HG02642 (cell line): ENCODE results near the gene CHST11.

ENCODE experiments used
- ATAC-seq: cut with Tn5 transposase; IDR thresholded peaks from one replicate; pipeline ENCODE4 v1.9.1; 2021; ENCODE audit warnings: mild to moderate bottlenecking; ENCODE audit not compliant: unreplicated experiment, poor library complexity

The CHST11 gene

DNA sequence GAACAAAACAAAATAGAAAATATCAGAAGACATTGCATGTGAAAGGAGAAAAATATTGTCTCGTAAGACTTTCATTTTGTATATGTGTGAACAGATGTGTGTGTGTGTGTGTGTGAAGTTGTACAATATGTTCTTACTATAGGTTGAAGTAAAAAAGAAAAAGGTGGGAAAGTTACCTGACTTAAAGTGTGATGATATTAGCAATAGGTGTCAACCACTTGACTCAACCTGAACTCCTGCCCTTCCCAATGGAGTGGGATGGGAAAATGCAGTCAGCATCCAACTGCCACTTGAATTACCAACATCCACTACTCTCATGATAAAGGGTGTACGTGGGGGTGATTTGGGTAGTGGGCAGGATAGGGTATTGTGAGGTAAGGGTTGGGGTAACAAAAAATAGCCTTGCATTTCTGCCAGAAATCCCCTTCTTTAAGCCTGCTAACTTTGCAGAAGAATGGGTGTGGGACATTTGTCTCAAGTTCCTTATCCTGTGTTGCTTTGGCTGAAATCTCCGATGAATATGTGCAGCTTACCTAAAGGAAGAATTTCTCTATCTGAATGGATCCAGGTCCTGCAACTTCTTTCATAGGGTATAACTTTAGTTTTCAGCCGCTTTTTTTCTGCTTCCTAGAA, 181.6 kb downstream of the CHST11 start:
- ATAC-seq: no peak

DNA sequence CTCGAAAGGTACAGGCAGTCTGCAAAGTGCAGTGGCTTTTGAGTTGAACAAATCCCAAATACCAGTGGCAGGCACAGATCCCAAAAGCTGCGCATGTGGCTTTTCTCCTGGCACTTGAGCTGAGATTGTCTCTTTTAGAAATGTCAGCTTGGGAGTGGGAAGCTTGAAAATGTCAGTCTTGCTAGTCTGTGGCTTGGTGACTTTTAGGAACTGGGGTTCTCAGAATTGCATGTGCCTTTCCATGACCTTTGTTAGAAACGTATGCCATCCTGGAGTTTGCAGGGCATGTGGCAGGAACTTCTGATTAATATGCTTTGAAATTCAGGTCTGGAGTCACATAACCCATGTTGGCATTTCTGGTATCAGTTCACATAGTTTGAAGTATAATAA, 182.1 kb downstream of the CHST11 start:
- ATAC-seq: no peak

DNA sequence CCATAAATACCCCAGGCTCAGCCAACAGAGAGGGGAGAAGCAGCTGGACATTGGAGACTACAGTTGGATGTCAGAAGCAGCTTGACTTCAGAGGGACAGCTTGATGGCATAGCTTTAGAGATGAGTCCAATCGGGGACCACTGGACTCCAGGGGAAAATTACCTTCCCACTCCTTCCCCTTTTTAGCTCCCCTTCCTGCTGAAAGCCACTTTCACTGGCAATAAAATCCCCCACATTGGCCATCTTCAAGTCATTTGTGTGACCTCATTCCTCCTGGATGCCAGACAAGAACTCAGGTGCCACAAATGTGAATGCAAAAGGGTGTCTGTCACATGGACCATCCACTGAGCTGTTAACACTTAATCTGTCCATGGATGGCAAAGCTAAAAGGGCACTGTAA, 184.2 kb downstream of the CHST11 start:
- no peak for ATAC-seq

DNA sequence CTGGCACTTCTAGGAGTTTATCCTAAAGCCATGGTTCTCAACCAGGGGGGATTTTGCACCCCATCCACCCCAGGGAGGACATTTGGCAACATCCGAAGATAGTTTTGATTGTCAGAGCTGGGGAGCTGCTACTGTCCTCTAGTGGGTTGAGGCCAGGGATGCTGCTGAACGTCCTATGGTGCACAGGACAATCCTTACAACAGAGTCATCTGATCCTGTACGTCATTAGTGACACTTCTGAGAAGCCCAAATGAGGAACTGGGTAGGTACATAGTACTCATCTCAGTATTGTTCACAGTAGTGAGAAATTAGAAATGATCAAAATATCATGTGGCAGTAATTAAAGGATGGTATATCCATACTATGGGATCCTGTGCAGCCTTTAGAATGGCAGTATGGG, 185.1 kb downstream of the CHST11 start:
- ATAC-seq: peak; percentile 87

DNA sequence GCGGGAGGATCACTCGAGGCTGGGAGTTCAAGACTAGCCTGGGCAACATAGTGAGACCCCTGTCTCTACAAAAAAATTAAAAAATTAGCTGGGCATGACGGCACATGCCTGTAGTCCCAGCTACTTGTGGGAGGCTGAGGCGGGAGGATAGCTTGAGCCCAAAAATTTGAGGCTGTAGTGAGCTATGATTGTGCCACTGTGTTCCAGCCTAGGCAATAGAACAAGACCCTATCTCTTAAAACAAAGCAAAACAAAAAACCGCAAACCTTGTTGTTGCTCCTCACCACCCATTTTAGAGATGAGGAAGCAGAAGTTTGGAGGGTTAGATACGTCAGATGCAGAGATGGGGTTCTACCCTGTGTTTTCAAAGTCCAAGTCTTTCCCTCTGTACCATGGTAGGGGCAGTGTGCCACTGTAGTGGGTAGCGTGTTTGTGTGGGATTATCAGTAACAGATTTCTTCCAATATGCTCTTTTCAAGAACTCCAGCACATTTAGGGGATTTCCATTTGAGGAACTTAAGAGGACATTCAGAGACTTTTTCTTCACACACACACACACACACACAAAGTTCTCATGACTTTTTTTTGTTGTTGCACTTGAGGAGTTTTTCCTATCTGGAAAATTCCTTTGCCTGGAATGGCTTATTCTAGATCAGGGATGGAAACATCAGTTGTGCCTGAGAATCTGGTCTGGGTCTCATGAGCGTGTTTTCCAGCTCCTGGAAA, 186.5 kb downstream of the CHST11 start:
- ATAC-seq: no peak

DNA sequence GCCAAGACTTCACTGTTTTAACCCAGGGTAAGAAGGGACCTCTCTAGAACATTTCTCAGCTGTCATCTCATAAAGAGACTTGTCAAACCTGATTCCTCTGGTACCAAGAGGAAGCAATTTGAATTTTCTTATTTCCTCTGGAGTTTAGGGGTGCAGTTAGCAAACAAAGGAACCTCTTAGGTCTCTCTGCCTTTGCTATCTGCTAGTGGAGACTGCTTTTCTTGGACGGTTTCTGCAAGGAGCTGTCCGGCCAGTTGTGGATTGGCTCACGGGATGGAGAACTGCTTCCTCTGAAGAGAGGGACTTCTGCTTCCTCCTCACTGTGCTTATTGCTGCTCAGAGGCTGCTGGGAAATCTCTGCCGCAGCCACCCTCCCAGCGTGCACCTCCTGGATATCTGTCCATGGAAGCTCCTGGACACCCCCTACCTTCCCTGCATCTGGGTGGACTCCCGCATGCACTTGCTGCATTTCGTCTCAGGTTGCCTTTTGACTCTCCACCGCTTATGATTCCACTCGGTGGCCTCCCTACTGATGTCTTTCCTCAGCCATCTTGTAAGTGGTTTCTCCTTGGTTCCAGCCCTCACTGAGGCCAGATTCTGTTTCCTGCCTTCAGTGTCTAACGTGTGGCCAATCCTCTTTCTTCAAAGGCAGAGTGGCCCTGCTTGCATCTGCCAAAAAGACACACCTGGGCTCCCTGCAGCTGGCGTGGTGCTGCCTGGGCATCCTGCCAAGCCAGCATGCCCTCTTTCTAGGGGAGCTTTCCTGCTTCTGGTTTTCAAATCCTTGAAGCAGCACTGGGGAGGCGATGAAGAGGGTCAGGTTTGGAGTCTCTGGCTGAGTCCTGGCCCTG, 187.3 kb downstream of the CHST11 start:
- no peak for ATAC-seq

DNA sequence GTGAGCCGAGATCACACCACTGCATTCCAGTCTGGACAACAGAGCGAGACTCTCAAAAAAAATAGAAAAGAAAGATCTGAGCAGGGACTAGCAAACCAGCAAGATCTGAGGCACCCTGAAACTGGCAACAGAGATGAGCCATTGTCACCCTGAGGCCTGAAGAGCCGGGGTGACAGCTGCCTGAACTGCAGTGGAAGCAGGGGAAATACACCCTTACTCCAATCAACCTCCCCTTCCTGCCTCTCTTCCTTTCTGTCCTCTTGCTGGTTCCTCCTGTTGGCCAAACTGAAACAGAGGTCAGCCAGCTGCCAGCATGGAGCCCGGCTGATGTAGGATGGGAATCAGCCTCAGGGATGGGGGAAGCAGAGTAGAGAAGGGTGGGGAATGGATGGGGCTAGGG, 192.0 kb downstream of the CHST11 start:
- no peak for ATAC-seq

DNA sequence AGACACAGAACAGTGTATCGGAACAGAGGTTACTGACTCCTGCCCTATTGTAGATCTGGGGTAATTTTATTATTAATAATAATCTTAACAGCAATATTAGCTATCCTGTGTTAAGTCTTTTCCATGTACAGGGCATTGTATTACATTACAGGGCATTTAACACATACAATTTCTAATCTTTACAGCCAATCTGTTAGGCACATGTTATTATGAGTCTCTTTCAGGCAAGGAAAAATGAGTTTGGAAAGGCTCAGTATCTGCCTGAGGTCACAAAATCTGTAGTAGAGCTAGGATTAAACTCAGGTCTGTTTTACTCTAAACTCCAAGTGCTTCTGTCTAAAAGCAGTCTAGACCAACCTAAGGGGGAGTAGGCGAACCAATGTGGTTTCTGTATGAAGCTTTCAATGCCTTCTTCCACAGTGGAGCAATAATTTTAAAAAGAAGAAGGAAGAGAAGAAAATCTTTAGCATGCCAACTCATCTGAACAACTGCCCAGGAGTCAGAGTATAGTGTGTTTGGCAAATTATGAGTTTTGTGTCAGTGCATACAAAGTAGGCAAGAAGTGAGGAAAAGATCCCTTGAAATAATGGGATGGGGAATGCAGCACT, 192.6 kb downstream of the CHST11 start:
- ATAC-seq: no peak

DNA sequence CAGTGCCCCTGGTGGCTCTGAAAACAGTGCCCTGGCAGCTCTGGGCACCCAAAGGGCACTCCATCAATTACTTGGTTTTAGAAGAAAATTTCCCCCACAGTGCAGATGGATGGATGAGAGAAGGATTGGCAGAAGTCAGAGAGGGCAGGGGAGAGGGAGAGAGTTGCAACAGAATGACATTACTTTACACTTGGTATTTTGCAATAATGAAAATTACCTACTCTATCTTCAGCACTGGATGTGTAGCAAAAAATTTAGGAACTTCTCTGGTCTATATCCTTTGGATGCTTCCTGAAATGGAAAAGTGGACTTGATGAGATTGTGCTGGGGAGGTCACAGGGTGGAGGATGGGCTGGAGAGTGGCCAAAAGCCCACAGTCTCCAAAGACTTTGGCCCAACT, 193.2 kb downstream of the CHST11 start:
- ATAC-seq: no peak

DNA sequence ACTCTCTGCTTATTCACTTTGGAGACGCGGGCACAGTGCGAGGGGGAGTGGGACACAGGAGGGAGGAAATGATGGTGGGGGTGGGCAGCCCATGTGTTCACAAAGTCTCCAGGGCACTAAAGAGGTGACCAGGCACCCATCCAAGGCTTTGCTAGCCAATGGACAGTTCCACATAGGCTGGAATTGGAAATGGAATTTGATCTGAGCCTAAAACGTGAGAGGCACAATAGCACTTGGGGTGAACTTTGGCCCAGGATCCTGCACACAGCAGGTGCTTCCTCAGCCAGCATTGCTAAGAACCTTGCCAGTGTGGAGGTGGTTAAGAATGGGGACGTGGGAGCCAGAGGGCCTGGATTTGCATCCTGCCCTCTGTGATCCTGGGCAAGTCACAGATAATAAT, 193.8 kb downstream of the CHST11 start:
- ATAC-seq: no peak

DNA sequence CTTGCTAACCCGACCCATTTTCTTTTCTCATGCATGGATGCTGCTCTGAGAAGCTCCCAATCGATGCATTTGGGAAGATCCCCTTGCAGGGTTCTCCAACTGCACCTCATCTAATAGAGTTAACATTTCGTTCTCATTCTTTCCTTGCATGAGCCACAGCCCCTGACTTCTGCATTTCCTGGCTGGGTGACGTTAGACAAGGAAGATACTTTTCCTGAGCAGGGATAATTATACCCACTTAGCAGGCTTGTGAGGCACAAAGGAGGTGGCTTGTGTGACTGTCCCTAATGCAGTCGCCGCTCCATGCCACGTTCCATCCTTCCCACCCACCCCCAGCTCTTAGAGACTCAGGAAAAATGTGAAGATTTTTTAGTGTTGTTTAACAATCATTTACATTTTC, 195.1 kb downstream of the CHST11 start:
- no peak for ATAC-seq

DNA sequence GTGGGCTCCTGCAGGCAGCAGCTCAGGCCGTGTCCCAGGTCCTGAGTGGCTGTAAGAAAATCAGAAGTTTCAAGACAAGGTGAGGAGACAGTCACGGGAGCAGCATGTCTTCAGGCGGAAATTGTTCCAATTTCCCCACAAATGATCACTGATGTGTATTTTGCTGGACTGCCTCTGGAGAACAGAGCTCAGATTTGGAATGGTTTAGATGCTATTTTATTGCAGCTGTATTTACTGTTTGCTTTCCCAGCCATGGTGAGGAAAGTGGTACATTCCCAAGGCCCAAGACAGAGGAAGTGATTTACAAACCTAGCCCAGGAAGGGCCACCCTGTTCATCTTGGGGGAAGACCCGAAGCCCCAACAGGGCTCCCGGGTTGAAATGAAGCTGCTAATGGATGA, 195.6 kb downstream of the CHST11 start:
- ATAC-seq: no peak

DNA sequence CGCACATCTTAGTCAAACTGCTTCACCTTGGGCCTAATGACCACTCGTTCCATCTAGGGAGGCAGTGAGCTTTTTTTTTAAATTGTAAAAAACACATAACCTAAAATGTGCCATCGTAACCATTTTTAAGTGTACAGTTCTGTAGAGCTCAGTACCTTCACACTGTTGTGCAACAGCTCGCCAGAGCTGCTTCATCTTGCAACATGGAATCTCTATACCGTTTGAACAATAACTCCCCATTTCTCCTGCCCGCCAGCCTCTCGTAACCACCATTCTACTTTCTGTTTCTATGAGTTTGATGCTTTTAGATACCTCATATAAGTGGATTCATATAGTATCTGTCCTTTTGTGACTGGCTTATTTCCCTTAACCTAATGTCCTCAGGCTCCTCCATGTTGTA, 196.2 kb downstream of the CHST11 start:
- no peak for ATAC-seq

DNA sequence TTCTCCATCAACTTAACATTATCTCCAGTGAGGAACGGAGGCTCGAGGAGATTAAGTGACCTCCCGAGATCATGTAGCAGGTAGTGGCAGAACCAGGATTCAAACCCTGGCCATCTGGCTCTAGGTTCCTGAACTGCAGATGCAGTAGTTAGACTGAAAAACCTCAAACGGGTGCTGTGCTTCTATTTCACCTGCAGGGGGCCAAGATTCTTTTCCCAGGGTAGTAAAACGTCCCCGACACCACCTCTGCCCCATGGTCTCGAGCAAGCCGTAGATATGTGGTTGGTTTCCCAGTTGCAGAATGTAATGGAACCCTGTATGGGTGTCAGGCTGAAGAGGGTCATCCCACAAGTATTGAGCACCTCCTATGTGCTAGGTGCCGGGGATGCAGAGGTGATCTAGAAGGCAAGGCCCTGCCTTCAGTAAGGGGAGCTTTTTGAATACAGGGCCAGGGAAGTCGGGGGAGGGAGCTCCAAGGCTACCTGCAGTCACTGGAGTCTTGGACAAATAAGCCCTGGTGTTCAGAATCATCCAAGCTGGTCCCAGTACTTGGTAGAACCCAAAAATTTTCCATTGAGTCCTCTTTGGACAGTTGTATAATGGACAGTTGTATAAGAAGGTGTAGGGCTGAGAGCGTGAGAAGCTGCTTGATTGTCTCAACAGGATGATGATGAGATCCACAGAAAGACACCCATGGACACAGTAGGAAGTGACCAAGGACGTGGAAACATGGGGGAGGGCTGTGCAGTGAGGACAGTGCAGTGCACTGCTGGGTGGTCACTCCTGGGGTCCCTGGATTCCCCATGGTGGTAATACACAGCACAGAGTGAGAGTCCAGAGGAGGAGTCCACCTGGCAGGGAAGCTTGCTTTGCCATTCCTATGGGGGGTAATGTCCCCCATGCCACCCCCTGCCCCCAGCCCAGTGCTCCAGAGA, 197.2 kb downstream of the CHST11 start:
- ATAC-seq: no peak

DNA sequence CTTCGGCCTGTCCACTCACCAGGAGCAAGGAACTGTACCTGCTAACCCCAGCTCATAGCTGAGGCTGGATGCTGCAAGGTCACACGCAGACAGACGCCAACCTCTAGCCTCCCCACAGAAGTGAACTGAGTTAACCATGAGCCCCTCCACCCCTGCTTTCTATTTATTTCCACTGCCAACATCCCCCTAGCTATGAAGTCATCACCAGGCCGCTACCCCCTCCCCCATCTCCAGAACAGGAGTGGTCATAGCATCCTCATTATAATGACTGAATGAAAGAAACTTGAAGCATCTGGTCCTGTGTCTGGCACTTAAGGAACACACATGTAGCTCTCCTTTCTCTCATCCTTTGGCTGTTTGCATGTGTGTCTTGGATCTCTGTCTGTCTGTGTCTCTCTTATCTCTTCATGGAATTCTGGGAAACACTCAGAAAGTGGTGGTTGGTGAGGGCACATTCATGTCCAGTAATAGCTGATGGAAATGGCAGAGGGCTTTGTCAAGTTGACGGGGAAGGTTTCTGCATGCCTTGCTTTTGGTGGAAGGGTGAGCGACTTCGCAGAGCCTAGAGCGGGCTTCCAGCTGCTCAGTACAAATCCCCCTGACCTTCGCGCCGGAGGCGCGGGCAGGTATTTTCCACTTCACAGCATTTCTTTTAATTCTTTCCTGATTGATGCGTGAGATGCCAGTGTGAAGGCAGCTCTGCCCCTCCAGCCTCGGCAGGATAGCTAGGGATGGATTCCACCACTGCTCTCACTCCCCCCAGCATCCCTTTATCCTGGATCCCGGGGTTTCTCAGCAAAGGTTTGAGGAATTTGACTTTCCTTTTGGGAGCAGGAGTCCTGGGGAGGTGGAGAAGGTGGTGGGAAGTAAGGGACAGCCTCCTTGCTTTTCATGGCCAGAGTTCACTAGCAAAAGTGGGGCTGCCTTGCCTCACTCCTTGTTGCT, 198.2 kb downstream of the CHST11 start:
- ATAC-seq: no peak

DNA sequence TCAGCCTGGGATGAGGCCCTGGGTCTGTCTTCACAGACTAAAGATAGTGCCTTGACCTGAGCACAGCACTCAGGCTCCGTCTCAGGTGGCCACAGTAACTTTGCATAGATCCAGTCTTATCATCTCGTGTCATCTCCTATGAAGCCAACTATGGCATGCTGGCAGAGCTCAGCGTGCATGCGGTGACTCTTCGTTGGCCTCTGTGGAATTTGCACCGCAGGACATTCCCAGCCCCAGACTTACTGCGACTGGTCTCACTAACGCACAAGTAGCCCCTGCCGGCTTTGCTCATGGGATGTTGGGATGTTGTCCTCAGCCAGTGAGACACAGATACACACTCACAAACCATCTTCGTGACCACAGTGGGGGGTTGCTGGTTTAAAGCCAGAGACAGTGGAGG, 199.6 kb downstream of the CHST11 start:
- no peak for ATAC-seq

DNA sequence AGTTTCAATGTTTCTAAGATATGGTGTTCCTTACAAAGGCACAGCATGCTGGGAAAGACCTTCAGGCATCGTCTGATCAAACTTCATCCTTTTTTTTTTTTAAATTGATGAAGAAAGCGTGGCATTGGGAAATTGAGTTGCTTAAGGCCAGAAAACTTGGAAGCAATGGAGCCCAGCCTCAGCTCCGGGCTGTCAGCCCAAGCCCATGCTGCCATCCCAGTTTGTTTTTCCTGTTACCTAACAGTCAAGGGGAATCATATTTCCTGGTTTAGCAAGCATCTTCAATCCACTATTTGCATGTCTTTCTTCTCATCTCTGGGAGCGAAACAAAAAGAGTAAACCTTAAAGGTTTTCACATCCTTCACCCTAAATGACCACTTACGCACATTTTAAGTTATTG, 200.2 kb downstream of the CHST11 start:
- ATAC-seq: no peak

DNA sequence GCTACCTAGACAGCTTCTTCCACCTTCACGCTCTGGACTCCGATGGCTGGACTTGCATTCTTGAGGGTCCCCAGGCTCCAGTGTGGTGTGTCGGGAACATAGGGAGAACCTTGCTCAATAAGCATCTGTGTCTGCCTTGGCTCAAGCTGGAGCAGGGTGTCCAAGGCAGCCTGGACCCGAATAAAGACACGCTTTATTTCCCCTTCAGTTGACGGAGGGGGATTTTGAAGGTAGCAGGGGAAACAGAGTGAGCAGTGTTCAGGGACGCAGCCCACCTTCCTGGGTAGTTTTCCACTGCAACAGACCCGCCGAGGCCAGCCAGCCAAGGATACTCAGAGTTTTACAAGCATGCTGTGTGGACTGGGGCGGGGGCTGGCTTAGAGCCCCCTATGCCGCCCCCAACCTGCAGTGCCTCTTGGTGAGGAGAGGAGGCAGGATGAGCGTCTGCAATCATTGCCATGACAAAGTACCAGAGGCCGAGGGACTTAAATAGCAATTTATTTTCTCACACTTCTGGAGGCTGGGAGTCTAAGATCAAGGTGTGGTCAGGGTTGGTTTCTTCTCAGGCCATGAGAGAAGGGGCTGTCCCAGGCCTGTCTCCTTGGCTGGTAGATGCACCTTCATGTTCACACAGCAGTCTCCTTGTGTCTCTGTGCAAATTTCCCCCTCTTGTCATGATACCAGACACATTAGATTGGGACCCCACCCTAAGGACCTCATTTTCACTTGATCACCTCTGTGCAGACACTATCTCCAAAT, 201.2 kb downstream of the CHST11 start:
- ATAC-seq: no peak
